Activated T-cell treated with anti-CD3 and anti-CD28 coated beads, Interleukin-2, amount 50 U/mL, for 4 hours (primary cell): ENCODE measurements around the gene NIN. TPM values are rescaled to one million over a fixed set of nuclear protein-coding genes. Genes with fewer than 3 reads are reported as not detected.
"Not testable (repeated sequence)": the region's sequence is repeated elsewhere in the genome, so short reads cannot be mapped to it uniquely, and the experiment has no call there.

ENCODE experiments used
- ATAC-seq, 2 donors: fragments of 200-7000 bp; cut with Tn5 transposase; one replicate each; pipeline ENCODE4 v1.10.0; 2021
- DNase-seq: peaks from one replicate; pipeline ENCODE4 v3.0.0-alpha.2; 2020
- H3K27me3 Mint-ChIP-seq: one replicate; pipeline ENCODE4 v1.8.0; 2021; ENCODE audit warnings: low read depth, mixed read lengths
- H3K36me3 Mint-ChIP-seq: one replicate; pipeline ENCODE4 v1.8.0; 2022; ENCODE audit warnings: mixed read lengths; ENCODE audit not compliant: insufficient read depth
- H3K4me1 Mint-ChIP-seq: one replicate; pipeline ENCODE4 v1.8.0; 2021; ENCODE audit warnings: low read depth, mixed read lengths
- H3K4me3 Mint-ChIP-seq: one replicate; pipeline ENCODE4 v1.8.0; 2021; ENCODE audit warnings: mild to moderate bottlenecking, moderate library complexity, mixed read lengths
- H3K9me3 Mint-ChIP-seq: one replicate; pipeline ENCODE4 v1.8.0; 2021; ENCODE audit warnings: mixed read lengths
- total RNA-seq, 3 donors: library from RNA; stranded (reverse); gene quantifications; one replicate each; pipeline ENCODE4 v1.2.1, GENCODE V29; 2021

Gene NIN
- total RNA-seq, 3 donors from 2014 or later: 43.9 to 50.2 (median 46.5) TPM

- DNase-seq (peak; percentile 61), ATAC-seq (peak; percentile 54 to 55)
- Mint-ChIP-seq H3K4me3 (peak overlapping the region; percentile 91), H3K36me3 (no peaks in the 10 kb centered on the region), H3K9me3 (no peaks in the 10 kb centered on the region), H3K27me3 (no peaks in the 10 kb centered on the region), H3K4me1 (peaks cover 65% of the 10 kb centered on the region)
These were observed 674 bp downstream of the NIN start for GRCh38 chr14:50830044-50830931.

- peak overlapping the region; percentile 91 for H3K4me3 Mint-ChIP-seq
- ATAC-seq: no peak
- H3K27me3 Mint-ChIP-seq: no peaks in the 10 kb centered on the region
- no peaks in the 10 kb centered on the region for H3K9me3 Mint-ChIP-seq
- H3K4me1 Mint-ChIP-seq: peaks cover 63% of the 10 kb centered on the region
- H3K36me3 Mint-ChIP-seq: no peaks in the 10 kb centered on the region
- no peak for DNase-seq
These were observed 1.4 kb downstream of the NIN start for GRCh38 chr14:50829489-50830043.

GRCh38 chr14:50828721-50829488, 2.1 kb downstream of the NIN start:
- Mint-ChIP-seq H3K9me3 (no peaks in the 10 kb centered on the region), H3K4me3 (peak overlapping the region; percentile 91), H3K36me3 (no peaks in the 10 kb centered on the region), H3K4me1 (peaks cover 65% of the 10 kb centered on the region), H3K27me3 (no peaks in the 10 kb centered on the region)
- ATAC-seq (no peak), DNase-seq (no peak)

- ATAC-seq (no peak), DNase-seq (no peak)
- H3K36me3 Mint-ChIP-seq: no peaks in the 10 kb centered on the region
- H3K9me3 Mint-ChIP-seq: no peaks in the 10 kb centered on the region
- peaks cover 79% of the 10 kb centered on the region for H3K4me1 Mint-ChIP-seq
- H3K27me3 Mint-ChIP-seq: no peaks in the 10 kb centered on the region
- H3K4me3 Mint-ChIP-seq: no peak overlapping the region
These were observed 4.3 kb downstream of the NIN start for GRCh38 chr14:50826681-50827080.

GRCh38 chr14:50825307-50825706, 5.7 kb downstream of the NIN start:
- Mint-ChIP-seq H3K36me3 (peaks cover 2% of the 10 kb centered on the region), H3K9me3 (no peaks in the 10 kb centered on the region), H3K27me3 (no peaks in the 10 kb centered on the region), H3K4me1 (peaks cover 88% of the 10 kb centered on the region), H3K4me3 (no peak overlapping the region)
- DNase-seq: no peak
- ATAC-seq: no peak

- Mint-ChIP-seq H3K9me3 (no peaks in the 10 kb centered on the region), H3K4me1 (peaks cover 91% of the 10 kb centered on the region), H3K27me3 (no peaks in the 10 kb centered on the region), H3K36me3 (peaks cover 9% of the 10 kb centered on the region), H3K4me3 (peak overlapping the region; percentile 61)
- DNase-seq: no peak
- ATAC-seq: peak in 1 of 2 donors; percentile 8
These were observed 7.0 kb downstream of the NIN start for GRCh38 chr14:50823762-50824636.

GRCh38 chr14:50823051-50823761, 7.8 kb downstream of the NIN start:
- Mint-ChIP-seq H3K36me3 (peaks cover 11% of the 10 kb centered on the region), H3K9me3 (no peaks in the 10 kb centered on the region), H3K27me3 (no peaks in the 10 kb centered on the region), H3K4me3 (peak overlapping the region; percentile 61), H3K4me1 (peaks cover 91% of the 10 kb centered on the region)
- DNase-seq: no peak
- ATAC-seq: peak in 1 of 2 donors; percentile 29

- peaks cover 87% of the 10 kb centered on the region for H3K4me1 Mint-ChIP-seq
- H3K36me3 Mint-ChIP-seq: peaks cover 11% of the 10 kb centered on the region
- ATAC-seq (peak; percentile 76 to 83), DNase-seq (no peak)
- no peaks in the 10 kb centered on the region for H3K9me3 Mint-ChIP-seq
- no peaks in the 10 kb centered on the region for H3K27me3 Mint-ChIP-seq
- H3K4me3 Mint-ChIP-seq: peak overlapping the region; percentile 61
These were observed 8.4 kb downstream of the NIN start for GRCh38 chr14:50822501-50823042.

GRCh38 chr14:50821510-50822464, 9.2 kb downstream of the NIN start:
- DNase-seq (peak; percentile 28), ATAC-seq (peak; percentile 4 to 15)
- Mint-ChIP-seq H3K4me3 (peak overlapping the region; percentile 58), H3K9me3 (no peaks in the 10 kb centered on the region), H3K36me3 (peaks cover 11% of the 10 kb centered on the region), H3K4me1 (peaks cover 83% of the 10 kb centered on the region), H3K27me3 (no peaks in the 10 kb centered on the region)

GRCh38 chr14:50820786-50821509, 10.0 kb downstream of the NIN start:
- Mint-ChIP-seq H3K36me3 (peaks cover 11% of the 10 kb centered on the region), H3K4me1 (peaks cover 83% of the 10 kb centered on the region), H3K9me3 (no peaks in the 10 kb centered on the region), H3K27me3 (no peaks in the 10 kb centered on the region), H3K4me3 (peak overlapping the region; percentile 58)
- ATAC-seq (no peak), DNase-seq (no peak)

- not testable (repeated sequence) for H3K27me3 Mint-ChIP-seq, H3K9me3 Mint-ChIP-seq, DNase-seq, H3K4me3 Mint-ChIP-seq
- peaks cover 81% of the 10 kb centered on the region for H3K4me1 Mint-ChIP-seq
- peaks cover 21% of the 10 kb centered on the region for H3K36me3 Mint-ChIP-seq
- peak; percentile 38 to 42 for ATAC-seq
These were observed 11.7 kb downstream of the NIN start for GRCh38 chr14:50819303-50819702.
